Measurements from ENCODE around the gene NOC2L. TPM values are rescaled to one million over a fixed set of nuclear protein-coding genes. Genes with fewer than 3 reads are reported as not detected.

NOC2L gene
- total RNA-seq, 1 donor from 2014 or later: 95.6 TPM

DNA sequence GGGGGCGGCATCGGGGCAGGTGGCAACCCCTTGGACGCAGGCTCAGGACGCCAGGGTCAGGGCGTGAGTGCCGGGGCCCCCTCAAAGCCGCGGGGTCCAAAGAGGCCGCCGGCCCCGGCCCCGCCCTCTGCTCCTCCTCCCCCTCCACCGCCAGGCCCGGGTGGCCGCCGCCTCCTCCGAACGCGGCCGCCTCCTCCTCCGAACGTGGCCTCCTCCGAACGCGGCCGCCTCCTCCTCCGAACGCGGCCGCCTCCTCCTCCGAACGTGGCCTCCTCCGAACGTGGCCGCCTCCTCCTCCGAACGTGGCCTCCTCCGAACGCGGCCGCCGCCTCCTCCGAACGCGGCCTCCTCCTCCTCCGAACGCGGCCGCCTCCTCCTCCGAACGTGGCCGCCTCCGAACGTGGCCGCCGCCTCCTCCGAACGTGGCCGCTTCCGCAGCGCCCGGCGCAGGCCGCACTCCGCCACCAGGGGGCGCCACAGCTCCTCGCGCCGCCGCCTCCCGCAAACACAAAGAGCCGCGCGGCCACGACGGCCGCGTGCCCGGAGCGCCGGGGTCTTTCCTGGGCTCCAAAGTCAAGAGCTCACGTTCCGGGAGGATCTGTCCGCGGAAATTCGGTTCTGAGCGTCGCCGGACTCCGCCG lies 54.6 kb downstream of the NOC2L start:
- peaks cover 15% of the 10 kb centered on the region for H3K27me3 ChIP-seq (ENCODE audit: control insufficient read depth, insufficient read depth, low read length)
- DNase-seq (ENCODE audit: low read depth): no peak
- TF ChIP-seq, protein P1, sequence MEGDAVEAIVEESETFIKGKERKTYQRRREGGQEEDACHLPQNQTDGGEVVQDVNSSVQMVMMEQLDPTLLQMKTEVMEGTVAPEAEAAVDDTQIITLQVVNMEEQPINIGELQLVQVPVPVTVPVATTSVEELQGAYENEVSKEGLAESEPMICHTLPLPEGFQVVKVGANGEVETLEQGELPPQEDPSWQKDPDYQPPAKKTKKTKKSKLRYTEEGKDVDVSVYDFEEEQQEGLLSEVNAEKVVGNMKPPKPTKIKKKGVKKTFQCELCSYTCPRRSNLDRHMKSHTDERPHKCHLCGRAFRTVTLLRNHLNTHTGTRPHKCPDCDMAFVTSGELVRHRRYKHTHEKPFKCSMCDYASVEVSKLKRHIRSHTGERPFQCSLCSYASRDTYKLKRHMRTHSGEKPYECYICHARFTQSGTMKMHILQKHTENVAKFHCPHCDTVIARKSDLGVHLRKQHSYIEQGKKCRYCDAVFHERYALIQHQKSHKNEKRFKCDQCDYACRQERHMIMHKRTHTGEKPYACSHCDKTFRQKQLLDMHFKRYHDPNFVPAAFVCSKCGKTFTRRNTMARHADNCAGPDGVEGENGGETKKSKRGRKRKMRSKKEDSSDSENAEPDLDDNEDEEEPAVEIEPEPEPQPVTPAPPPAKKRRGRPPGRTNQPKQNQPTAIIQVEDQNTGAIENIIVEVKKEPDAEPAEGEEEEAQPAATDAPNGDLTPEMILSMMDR (IDR thresholded peaks at IDR 0.05; ENCODE audit: insufficient read depth, low read length, poor library complexity, severe bottlenecking): peak; percentile 2
- H3K36me3 ChIP-seq (ENCODE audit: control insufficient read depth, insufficient read depth, low read length): no peaks in the 10 kb centered on the region
- H3K4me3 ChIP-seq (ENCODE audit: low read depth, low read length): peak overlapping the region; percentile 23

GRCh38 chr1:903721-904271 lies 55.3 kb downstream of the NOC2L start:
- TF ChIP-seq, protein P1 (IDR thresholded peaks at IDR 0.05; ENCODE audit: insufficient read depth, low read length, poor library complexity, severe bottlenecking): no peak

GRCh38 chr1:903305-903704 lies 55.8 kb downstream of the NOC2L start:
- TF ChIP-seq, protein P1 (IDR thresholded peaks at IDR 0.05; ENCODE audit: insufficient read depth, low read length, poor library complexity, severe bottlenecking): no peak
- no peak overlapping the region for H3K4me3 ChIP-seq (ENCODE audit: low read depth, low read length)
- no peak for DNase-seq (ENCODE audit: low read depth)
- peaks cover 17% of the 10 kb centered on the region for H3K27me3 ChIP-seq (ENCODE audit: control insufficient read depth, insufficient read depth, low read length)
- H3K36me3 ChIP-seq (ENCODE audit: control insufficient read depth, insufficient read depth, low read length): no peaks in the 10 kb centered on the region

More at GRCh38 chr1:903721-904271, 55.3 kb downstream of the NOC2L start:
- Histone ChIP-seq H3K36me3 (ENCODE audit: control insufficient read depth, insufficient read depth, low read length) (no peaks in the 10 kb centered on the region), H3K27me3 (ENCODE audit: control insufficient read depth, insufficient read depth, low read length) (peaks cover 17% of the 10 kb centered on the region), H3K4me3 (ENCODE audit: low read depth, low read length) (no peak overlapping the region)
- no peak for DNase-seq (ENCODE audit: low read depth)

DNA sequence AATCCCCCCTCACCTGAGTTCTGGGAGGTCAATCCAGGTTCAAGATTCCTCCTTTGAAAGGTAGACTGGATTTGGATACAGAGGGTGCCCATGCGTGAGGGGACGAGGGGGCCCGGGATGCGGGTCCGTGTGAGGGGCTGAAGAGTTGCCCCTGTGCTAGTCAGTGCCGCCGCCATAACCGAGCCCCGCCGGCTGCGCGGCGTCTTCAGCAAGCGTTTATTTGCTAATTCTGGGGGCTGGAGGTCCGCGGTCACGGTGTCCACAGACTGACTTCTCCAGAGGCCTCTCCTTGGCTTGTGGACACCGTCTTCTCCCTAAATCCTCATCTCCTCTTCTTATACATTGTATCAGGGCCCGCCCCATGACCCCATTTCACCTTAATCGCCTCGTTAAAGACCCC lies 56.3 kb downstream of the NOC2L start:
- Histone ChIP-seq H3K27me3 (ENCODE audit: control insufficient read depth, insufficient read depth, low read length) (peaks cover 17% of the 10 kb centered on the region), H3K36me3 (ENCODE audit: control insufficient read depth, insufficient read depth, low read length) (no peaks in the 10 kb centered on the region), H3K4me3 (ENCODE audit: low read depth, low read length) (no peak overlapping the region)
- TF ChIP-seq, protein P1 (IDR thresholded peaks at IDR 0.05; ENCODE audit: insufficient read depth, low read length, poor library complexity, severe bottlenecking): no peak
- no peak for DNase-seq (ENCODE audit: low read depth)

DNA sequence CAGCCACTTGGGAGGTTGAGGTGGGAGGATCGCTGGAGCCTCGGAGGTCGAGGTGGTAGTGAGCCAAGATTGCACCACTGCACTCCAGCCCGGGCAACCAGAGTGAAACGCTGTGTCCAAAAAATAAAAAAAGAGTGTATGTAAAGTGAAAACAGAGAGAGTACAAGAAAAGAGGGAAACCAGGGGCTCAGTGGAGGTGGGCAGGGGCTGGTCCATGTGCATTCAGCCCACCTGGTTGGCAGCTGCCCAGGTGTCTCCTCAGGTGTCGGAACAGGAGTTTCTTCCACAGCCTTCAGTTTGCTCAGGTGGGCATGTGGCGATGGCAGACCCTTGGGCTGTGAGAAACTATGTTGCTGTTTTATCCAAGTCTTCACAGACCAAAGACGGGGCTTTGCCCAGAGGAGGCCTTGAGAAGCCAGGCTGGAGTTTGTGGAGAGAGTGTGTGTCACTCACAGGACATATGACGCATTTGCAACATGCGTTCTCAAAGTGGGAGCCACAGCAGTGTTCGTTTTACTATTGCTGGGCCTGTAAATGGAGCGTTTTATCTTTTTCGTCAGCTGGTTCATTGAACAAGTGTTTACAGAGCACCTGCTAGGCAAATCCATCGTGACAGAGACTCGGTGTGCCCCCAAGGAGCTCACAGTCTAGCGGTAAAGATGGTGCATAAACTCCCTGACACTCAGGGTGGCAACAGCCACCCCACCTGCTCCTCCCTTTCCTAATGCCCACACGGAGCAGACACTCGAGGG lies 57.8 kb downstream of the NOC2L start:
- TF ChIP-seq, protein P1 (IDR thresholded peaks at IDR 0.05; ENCODE audit: insufficient read depth, low read length, poor library complexity, severe bottlenecking): no peak

More for the DNA sequence above, 57.8 kb downstream of the NOC2L start:
- Histone ChIP-seq H3K4me3 (ENCODE audit: low read depth, low read length) (no peak overlapping the region), H3K27me3 (ENCODE audit: control insufficient read depth, insufficient read depth, low read length) (peaks cover 19% of the 10 kb centered on the region), H3K36me3 (ENCODE audit: control insufficient read depth, insufficient read depth, low read length) (no peaks in the 10 kb centered on the region)
- no peak for DNase-seq (ENCODE audit: low read depth)
